OCI-LY3 (cell line): ENCODE results near the gene PXDC1.

Experiments
- H2AFZ ChIP-seq: fragments of 200-600, 300-600 bp; shearing (Covaris generic); 2 replicates; pipeline ENCODE4 v1.6.0; 2014; ENCODE audit warnings: antibody characterized with exemption, low read depth, low read length
- H3K27ac ChIP-seq: fragments of 200-600, 300-600 bp; sonication (generic); 2 replicates; pipeline ENCODE4 v1.5.1; 2014; ENCODE audit warnings: mild to moderate bottlenecking, low read length, moderate library complexity, mixed read lengths
- H3K27me3 ChIP-seq: fragments of 200-600, 300-600 bp; sonication (generic); 2 replicates; pipeline ENCODE4 v1.6.1; 2014; ENCODE audit warnings: low read depth, low read length, mixed read lengths
- H3K36me3 ChIP-seq: fragments of 200-600, 300-600 bp; sonication (generic); replicated peaks from 2 replicates; pipeline ENCODE3; 2014; ENCODE audit warnings: low read depth, low read length, mixed read lengths
- H3K4me1 ChIP-seq: fragments of 300-600, 200-600 bp; sonication (generic); 2 replicates; pipeline ENCODE4 v1.6.1; 2014; ENCODE audit warnings: low read length, mixed read lengths
- H3K4me2 ChIP-seq: fragments of 200-600, 300-600 bp; sonication (generic); 2 replicates; pipeline ENCODE4 v1.6.1; 2014; ENCODE audit warnings: low read length, mixed read lengths
- H3K4me3 ChIP-seq: fragments of 300-600, 200-600 bp; sonication (generic); 2 replicates; pipeline ENCODE4 v1.5.1; 2014; ENCODE audit warnings: antibody characterized with exemption, mild to moderate bottlenecking, low read length, moderate library complexity
- H3K79me2 ChIP-seq: fragments of 300-600, 200-600 bp; shearing (Covaris generic); 2 replicates; pipeline ENCODE4 v1.6.1; 2014; ENCODE audit warnings: mild to moderate bottlenecking, low read length, mixed read lengths
- H3K9ac ChIP-seq: fragments of 300-600, 200-600 bp; shearing (Covaris generic); 2 replicates; pipeline ENCODE4 v1.6.0; 2014; ENCODE audit warnings: mild to moderate bottlenecking, low read length, moderate library complexity
- H3K9me3 ChIP-seq: fragments of 200-600, 300-600 bp; shearing (Covaris generic); 2 replicates; pipeline ENCODE4 v1.6.1; 2014; ENCODE audit warnings: low read length, mixed read lengths; ENCODE audit not compliant: insufficient read depth
- H4K20me1 ChIP-seq: fragments of 200-600, 300-600 bp; sonication (generic); 2 replicates; pipeline ENCODE4 v1.6.1; 2016; ENCODE audit warnings: low read length, mixed read lengths; ENCODE audit not compliant: insufficient read depth
- CTCF ChIP-seq: fragments of 200-600, 300-600 bp; sonication (generic); IDR thresholded peaks from 2 replicates; pipeline ENCODE4 v1.5.1; 2014; ENCODE audit warnings: antibody characterized with exemption, low read length, low read depth
- EZH2phosphoT487 ChIP-seq: fragments of 200-600 bp; shearing (Covaris generic); IDR thresholded peaks from 2 replicates; pipeline ENCODE4 v1.6.1; 2018; ENCODE audit warnings: antibody characterized with exemption, mixed run types, low read depth

PXDC1 gene

GRCh38 chr6:3708540-3708939 is 43.0 kb downstream of the PXDC1 start:
- Histone ChIP-seq H3K36me3 (no peaks in the 10 kb centered on the region), H3K27ac (no peak overlapping the region), H4K20me1 (no peaks in the 10 kb centered on the region), H3K4me2 (no peak overlapping the region), H2AFZ (no peak overlapping the region), H3K79me2 (no peaks in the 10 kb centered on the region), H3K9ac (no peak overlapping the region), H3K27me3 (0 out of 2 replicates have a peak, but pooled peaks cover 7% of the 10 kb centered on the region), H3K9me3 (no peaks in the 10 kb centered on the region), H3K4me3 (no peak overlapping the region), H3K4me1 (no peaks in the 10 kb centered on the region)
- TF ChIP-seq EZH2phosphoT487 (no peak), CTCF (no peak)

DNA sequence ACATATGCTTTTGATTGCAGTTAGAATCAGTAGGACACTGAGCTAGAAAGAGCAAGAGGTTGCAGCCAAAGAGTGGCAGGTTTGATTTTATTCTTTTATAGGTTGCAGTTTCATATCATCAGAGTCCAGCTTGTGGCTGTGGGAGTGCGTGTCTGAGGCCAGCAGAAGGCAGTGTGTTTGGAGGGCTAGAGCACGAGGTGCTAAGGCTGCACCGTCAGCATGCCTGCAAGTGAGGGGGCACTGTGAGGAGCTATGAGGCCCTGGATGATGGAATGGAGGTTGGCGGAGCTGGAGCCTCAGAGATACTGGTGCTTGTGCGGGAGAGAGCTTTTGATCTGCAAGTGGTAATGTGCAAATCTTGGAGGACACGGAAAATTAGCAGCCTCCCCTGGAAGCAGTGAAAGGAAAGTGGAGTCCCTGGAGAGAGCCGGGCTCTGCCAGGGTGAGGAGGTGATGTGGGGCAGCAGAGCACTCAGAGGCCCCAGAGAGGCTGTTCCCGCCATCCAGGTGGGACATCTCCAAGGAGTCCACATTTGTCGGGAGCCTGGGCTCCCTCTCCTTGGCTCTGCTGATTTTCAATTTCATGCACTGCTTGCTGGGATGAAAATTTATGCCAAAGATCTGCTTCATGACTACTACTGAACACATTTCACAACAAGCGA is 43.6 kb downstream of the PXDC1 start:
- Histone ChIP-seq H3K79me2 (no peaks in the 10 kb centered on the region), H3K4me1 (no peaks in the 10 kb centered on the region), H3K9ac (no peak overlapping the region), H3K36me3 (no peaks in the 10 kb centered on the region), H2AFZ (no peak overlapping the region), H3K9me3 (no peaks in the 10 kb centered on the region), H3K27ac (no peak overlapping the region), H3K4me2 (no peak overlapping the region), H4K20me1 (no peaks in the 10 kb centered on the region), H3K4me3 (no peak overlapping the region), H3K27me3 (0 out of 2 replicates have a peak, but pooled peaks cover 7% of the 10 kb centered on the region)
- no peak for TF ChIP-seq EZH2phosphoT487
- TF ChIP-seq CTCF, result no peak

- no peaks in the 10 kb centered on the region for H3K9me3 ChIP-seq
- no peak overlapping the region for H3K9ac ChIP-seq
- H3K4me1 ChIP-seq, result no peaks in the 10 kb centered on the region
- H3K27ac ChIP-seq, result no peak overlapping the region
- H3K79me2 ChIP-seq, result no peaks in the 10 kb centered on the region
- no peak overlapping the region for H2AFZ ChIP-seq
- no peak overlapping the region for H3K4me3 ChIP-seq
- no peak for TF ChIP-seq EZH2phosphoT487
- TF ChIP-seq CTCF, result no peak
- 0 out of 2 replicates have a peak, but pooled peaks cover 7% of the 10 kb centered on the region for H3K27me3 ChIP-seq
- H3K36me3 ChIP-seq, result no peaks in the 10 kb centered on the region
- H3K4me2 ChIP-seq, result no peak overlapping the region
- no peaks in the 10 kb centered on the region for H4K20me1 ChIP-seq
Measured at GRCh38 chr6:3707024-3707423, 44.5 kb downstream of the PXDC1 start.

GRCh38 chr6:3706547-3706946 is 45.0 kb downstream of the PXDC1 start:
- no peak overlapping the region for H3K27ac ChIP-seq
- 0 out of 2 replicates have a peak, but pooled peaks cover 7% of the 10 kb centered on the region for H3K27me3 ChIP-seq
- no peak overlapping the region for H2AFZ ChIP-seq
- H3K4me1 ChIP-seq, result no peaks in the 10 kb centered on the region
- no peak overlapping the region for H3K4me2 ChIP-seq
- H3K9ac ChIP-seq, result no peak overlapping the region
- no peaks in the 10 kb centered on the region for H3K9me3 ChIP-seq
- H3K79me2 ChIP-seq, result no peaks in the 10 kb centered on the region
- H3K36me3 ChIP-seq, result no peaks in the 10 kb centered on the region
- no peak overlapping the region for H3K4me3 ChIP-seq
- no peak for TF ChIP-seq EZH2phosphoT487
- no peak for TF ChIP-seq CTCF
- H4K20me1 ChIP-seq, result no peaks in the 10 kb centered on the region
